K562 (cell line): ENCODE data around the gene ZNF197. TPM values are rescaled to one million over a fixed set of nuclear protein-coding genes. Genes with fewer than 3 reads are reported as not detected.
A peak's percentile ranks its signal among the peaks of the same experiment; 100 is the strongest.

Source experiments
- BHLHE40 ChIP-seq: IDR thresholded peaks from 2 replicates; pipeline ENCODE4 v1.6.1; 2011; ENCODE audit warnings: low read length, improper control_type of control experiment
- DIDO1 ChIP-seq: fragments of 450-650 bp; IDR thresholded peaks from 2 replicates; pipeline ENCODE4 v1.6.1; 2016; ENCODE audit warnings: low read depth, missing biosample characterization, missing genetic modification characterization
- FOXA1 ChIP-seq: fragments of 450-650 bp; IDR thresholded peaks from 2 replicates; pipeline ENCODE4 v1.6.1; 2016; ENCODE audit warnings: mild to moderate bottlenecking, borderline replicate concordance
- HDAC6 ChIP-seq: IDR thresholded peaks from 2 replicates; pipeline ENCODE4 v1.6.1; 2012; ENCODE audit warnings: low read depth, mild to moderate bottlenecking, control low read depth, inconsistent platforms, low read length, moderate library complexity
- HNRNPUL1 ChIP-seq: fragments of 200-400 bp; formaldehyde crosslinking; IDR thresholded peaks from 2 replicates; pipeline ENCODE4 v1.6.1; 2017; ENCODE audit warnings: low read length
- NRF1 ChIP-seq, 2 experiments: fragments of 450-650 bp; IDR thresholded peaks in 1 of 2; conservative IDR thresholded peaks in 1 of 2; 2 replicates each; pipeline ENCODE4 v1.6.1; 2014; ENCODE audit warnings: mild to moderate bottlenecking in 2 of 2
- PHB ChIP-seq: fragments of 250-450 bp; sonication (Bioruptor Pico); IDR thresholded peaks from 2 replicates; pipeline ENCODE4 v1.5.0; 2021
- RAD21 ChIP-seq, 2 experiments: fragments of 250-450 bp in 1 of 2; fragments of 450-650 bp in 1 of 2; sonication (Bioruptor Pico) in 1 of 2; formaldehyde crosslinking in 1 of 2; IDR thresholded peaks in 1 of 2; conservative IDR thresholded peaks in 1 of 2; 2 replicates each; pipeline versions ENCODE4 v1.4.0 to v1.8.0; 2020 to 2022; ENCODE audit warnings: mild to moderate bottlenecking in 2 of 2, moderate library complexity in 1 of 2
- RFX1 ChIP-seq: fragments of 450-650 bp; IDR thresholded peaks from 2 replicates; pipeline ENCODE4 v1.6.1; 2016; ENCODE audit warnings: mild to moderate bottlenecking, moderate library complexity
- ZFP36 ChIP-seq: fragments of 150-350 bp; IDR thresholded peaks from 2 replicates; pipeline ENCODE4 v1.6.1; 2018; ENCODE audit warnings: low read length, low read depth; ENCODE audit not compliant: partially characterized antibody
- ZNF263 ChIP-seq: sonication (generic); formaldehyde crosslinking; IDR thresholded peaks from 2 replicates; pipeline ENCODE4 v1.8.0; 2022; ENCODE audit warnings: mild to moderate bottlenecking, missing genetic modification reagents, borderline replicate concordance
- polyA plus RNA-seq, 8 experiments: library from polyadenylated mRNA; depleted of rRNA in 4 of 8; stranded (reverse) in 5 of 8; unstranded in 3 of 8; fragments of >200 nt; fragmentation: Nextera tagmentation in 2 of 8; fragmentation: Illumina TruSeq in 1 of 8; extraction: Ambion mirVana in 2 of 8; extraction: Trizol in 1 of 8; gene quantifications; 2 replicates each; pipeline versions ENCODE4 v1.2.1 to v1.2.3, GENCODE V29; 2011 to 2014; ENCODE audit warnings: inconsistent platforms in 1 of 8, missing spikeins in 1 of 8
- total RNA-seq, 7 experiments: library from RNA; depleted of rRNA in 6 of 7; stranded (reverse); fragments of >200 nt in 6 of 7; fragmentation: Illumina TruSeq in 2 of 7; extraction: Trizol in 2 of 7; gene quantifications; 2 replicates each; pipeline versions ENCODE4 v1.2.1 to v1.2.3, GENCODE V29; 2011 to 2021; ENCODE audit warnings: low replicate concordance in 1 of 7
- TF ChIP-seq, protein P1 (sequence below), 2 experiments: fragments of 450-650 bp in 1 of 2; sonication (generic) in 1 of 2; formaldehyde crosslinking in 1 of 2; IDR thresholded peaks; 2 replicates each; pipeline versions ENCODE4 v1.7.1 to v1.9.0; 2016 to 2022; ENCODE audit warnings: inconsistent platforms in 1 of 2, mild to moderate bottlenecking in 1 of 2, missing genetic modification reagents in 1 of 2
- TF ChIP-seq, protein P2 (sequence below): sonication (generic); formaldehyde crosslinking; IDR thresholded peaks from 2 replicates; pipeline ENCODE4 v1.4.0; 2020; ENCODE audit warnings: mild to moderate bottlenecking, missing genetic modification reagents
- TF ChIP-seq, protein P3 (sequence below): fragments of 250-450 bp; sonication (Bioruptor Pico); IDR thresholded peaks from 2 replicates; pipeline ENCODE4 v1.9.0; 2021; ENCODE audit warnings: mild to moderate bottlenecking, inconsistent platforms

Gene ZNF197
- total and polyA plus RNA-seq, 9 of the 15 experiments (the other 6 are each of a cell fraction or from before 2014, with no cell fraction given), result 3.5 to 19.1 (median 13.7) TPM

DNA sequence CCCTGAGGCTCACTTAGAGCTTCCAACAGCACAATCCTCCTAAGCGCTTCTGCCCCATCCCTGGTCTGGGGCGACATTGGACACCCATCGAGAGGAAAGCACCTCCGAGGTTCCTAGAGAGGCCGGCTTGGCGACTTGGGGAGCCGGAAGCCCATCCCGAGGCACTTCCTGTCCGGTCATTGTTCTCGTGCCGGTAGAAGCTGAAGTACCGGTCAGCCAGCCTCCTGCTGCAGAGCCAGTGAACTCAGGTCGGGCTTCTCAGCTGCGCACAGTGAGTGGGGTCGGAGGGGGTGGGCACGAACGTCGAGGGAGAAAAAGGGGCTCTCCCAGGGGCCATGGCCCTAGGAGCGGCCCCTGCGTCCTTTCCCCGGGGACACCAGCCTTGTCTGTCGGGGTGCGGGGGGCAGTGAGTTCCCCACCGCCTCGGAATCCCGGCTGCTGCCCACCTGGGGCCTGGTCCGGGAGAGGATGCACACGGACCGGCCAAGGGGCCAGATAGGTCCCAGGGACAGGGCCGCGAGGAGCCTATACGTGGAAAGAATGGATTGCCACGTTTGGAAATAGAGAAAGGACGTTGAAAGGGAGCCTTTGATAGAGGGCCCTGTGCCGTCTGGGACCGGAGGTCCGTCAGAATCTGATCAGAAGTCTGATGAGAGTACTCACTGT lies 23.9 kb downstream of the ZNF197 start, which contains the start of gene ZNF35 (continued):
- TF ChIP-seq, protein P1, sequence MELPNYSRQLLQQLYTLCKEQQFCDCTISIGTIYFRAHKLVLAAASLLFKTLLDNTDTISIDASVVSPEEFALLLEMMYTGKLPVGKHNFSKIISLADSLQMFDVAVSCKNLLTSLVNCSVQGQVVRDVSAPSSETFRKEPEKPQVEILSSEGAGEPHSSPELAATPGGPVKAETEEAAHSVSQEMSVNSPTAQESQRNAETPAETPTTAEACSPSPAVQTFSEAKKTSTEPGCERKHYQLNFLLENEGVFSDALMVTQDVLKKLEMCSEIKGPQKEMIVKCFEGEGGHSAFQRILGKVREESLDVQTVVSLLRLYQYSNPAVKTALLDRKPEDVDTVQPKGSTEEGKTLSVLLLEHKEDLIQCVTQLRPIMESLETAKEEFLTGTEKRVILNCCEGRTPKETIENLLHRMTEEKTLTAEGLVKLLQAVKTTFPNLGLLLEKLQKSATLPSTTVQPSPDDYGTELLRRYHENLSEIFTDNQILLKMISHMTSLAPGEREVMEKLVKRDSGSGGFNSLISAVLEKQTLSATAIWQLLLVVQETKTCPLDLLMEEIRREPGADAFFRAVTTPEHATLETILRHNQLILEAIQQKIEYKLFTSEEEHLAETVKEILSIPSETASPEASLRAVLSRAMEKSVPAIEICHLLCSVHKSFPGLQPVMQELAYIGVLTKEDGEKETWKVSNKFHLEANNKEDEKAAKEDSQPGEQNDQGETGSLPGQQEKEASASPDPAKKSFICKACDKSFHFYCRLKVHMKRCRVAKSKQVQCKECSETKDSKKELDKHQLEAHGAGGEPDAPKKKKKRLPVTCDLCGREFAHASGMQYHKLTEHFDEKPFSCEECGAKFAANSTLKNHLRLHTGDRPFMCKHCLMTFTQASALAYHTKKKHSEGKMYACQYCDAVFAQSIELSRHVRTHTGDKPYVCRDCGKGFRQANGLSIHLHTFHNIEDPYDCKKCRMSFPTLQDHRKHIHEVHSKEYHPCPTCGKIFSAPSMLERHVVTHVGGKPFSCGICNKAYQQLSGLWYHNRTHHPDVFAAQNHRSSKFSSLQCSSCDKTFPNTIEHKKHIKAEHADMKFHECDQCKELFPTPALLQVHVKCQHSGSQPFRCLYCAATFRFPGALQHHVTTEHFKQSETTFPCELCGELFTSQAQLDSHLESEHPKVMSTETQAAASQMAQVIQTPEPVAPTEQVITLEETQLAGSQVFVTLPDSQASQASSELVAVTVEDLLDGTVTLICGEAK (IDR thresholded peaks at IDR 0.05), result peak; percentile 98
- TF ChIP-seq, protein P1 (CRISPR knock-in tag; IDR thresholded peaks at IDR 0.05), result no peak
- TF ChIP-seq NRF1 (conservative IDR thresholded peaks at IDR 0.05 in 1 of 2, IDR thresholded peaks at IDR 0.05 in 1 of 2) (peak; percentile 8 to 41; a peak in 1 of 4 replicates), PHB (peak; percentile 59; the same call in 1 of the 2 replicates), RAD21 (CRISPR knock-in tag; conservative IDR thresholded peaks at IDR 0.05 in 1 of 2, IDR thresholded peaks at IDR 0.05 in 1 of 2) (0 out of 4 replicates have a peak, but pooled peaks of 1 of the 2 experiments have one; percentile 10), ZFP36 (no peak), HNRNPUL1 (no peak), RFX1 (no peak), BHLHE40 (peak; percentile 69), HDAC6 (no peak), ZNF263 (0 out of 2 replicates have a peak, but pooled peaks have one; percentile 14), FOXA1 (no peak), DIDO1 (tag) (peak; percentile 83)
- TF ChIP-seq, protein P2, sequence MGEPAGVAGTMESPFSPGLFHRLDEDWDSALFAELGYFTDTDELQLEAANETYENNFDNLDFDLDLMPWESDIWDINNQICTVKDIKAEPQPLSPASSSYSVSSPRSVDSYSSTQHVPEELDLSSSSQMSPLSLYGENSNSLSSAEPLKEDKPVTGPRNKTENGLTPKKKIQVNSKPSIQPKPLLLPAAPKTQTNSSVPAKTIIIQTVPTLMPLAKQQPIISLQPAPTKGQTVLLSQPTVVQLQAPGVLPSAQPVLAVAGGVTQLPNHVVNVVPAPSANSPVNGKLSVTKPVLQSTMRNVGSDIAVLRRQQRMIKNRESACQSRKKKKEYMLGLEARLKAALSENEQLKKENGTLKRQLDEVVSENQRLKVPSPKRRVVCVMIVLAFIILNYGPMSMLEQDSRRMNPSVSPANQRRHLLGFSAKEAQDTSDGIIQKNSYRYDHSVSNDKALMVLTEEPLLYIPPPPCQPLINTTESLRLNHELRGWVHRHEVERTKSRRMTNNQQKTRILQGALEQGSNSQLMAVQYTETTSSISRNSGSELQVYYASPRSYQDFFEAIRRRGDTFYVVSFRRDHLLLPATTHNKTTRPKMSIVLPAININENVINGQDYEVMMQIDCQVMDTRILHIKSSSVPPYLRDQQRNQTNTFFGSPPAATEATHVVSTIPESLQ (CRISPR knock-in tag), result no peak
- TF ChIP-seq, protein P3, sequence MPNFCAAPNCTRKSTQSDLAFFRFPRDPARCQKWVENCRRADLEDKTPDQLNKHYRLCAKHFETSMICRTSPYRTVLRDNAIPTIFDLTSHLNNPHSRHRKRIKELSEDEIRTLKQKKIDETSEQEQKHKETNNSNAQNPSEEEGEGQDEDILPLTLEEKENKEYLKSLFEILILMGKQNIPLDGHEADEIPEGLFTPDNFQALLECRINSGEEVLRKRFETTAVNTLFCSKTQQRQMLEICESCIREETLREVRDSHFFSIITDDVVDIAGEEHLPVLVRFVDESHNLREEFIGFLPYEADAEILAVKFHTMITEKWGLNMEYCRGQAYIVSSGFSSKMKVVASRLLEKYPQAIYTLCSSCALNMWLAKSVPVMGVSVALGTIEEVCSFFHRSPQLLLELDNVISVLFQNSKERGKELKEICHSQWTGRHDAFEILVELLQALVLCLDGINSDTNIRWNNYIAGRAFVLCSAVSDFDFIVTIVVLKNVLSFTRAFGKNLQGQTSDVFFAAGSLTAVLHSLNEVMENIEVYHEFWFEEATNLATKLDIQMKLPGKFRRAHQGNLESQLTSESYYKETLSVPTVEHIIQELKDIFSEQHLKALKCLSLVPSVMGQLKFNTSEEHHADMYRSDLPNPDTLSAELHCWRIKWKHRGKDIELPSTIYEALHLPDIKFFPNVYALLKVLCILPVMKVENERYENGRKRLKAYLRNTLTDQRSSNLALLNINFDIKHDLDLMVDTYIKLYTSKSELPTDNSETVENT, result peak; percentile 99
